SJSA1 (cell line): ENCODE measurements around the gene SUPT3H. TPM values are rescaled to one million over a fixed set of nuclear protein-coding genes. Genes with fewer than 3 reads are reported as not detected.

Experiments
- DNase-seq, 2 experiments: peaks; one replicate each; pipeline ENCODE4 v3.0.0-alpha.2; 2015 to 2020; ENCODE audit warnings: low spot score in 2 of 2, low read depth in 1 of 2
- H3K27ac ChIP-seq: fragments of 250-450 bp; sonication (Bioruptor Pico); 2 replicates; pipeline ENCODE4 v1.5.1; 2020; ENCODE audit warnings: mild to moderate bottlenecking, moderate library complexity
- H3K27me3 ChIP-seq: fragments of 250-450 bp; sonication (Bioruptor Pico); replicated peaks from 2 replicates; pipeline ENCODE4 v1.5.1; 2020; ENCODE audit warnings: mild to moderate bottlenecking, moderate library complexity
- H3K36me3 ChIP-seq: fragments of 250-450 bp; sonication (Bioruptor Pico); 2 replicates; pipeline ENCODE4 v1.5.1; 2020; ENCODE audit warnings: mild to moderate bottlenecking
- H3K4me1 ChIP-seq: fragments of 250-450 bp; sonication (Bioruptor Pico); replicated peaks from 2 replicates; pipeline ENCODE4 v1.6.1; 2021; ENCODE audit warnings: mild to moderate bottlenecking
- H3K4me3 ChIP-seq: fragments of 250-450 bp; sonication (Bioruptor Pico); 2 replicates; pipeline ENCODE4 v1.5.1; 2020; ENCODE audit warnings: mild to moderate bottlenecking
- H3K9me3 ChIP-seq: fragments of 250-450 bp; sonication (Bioruptor Pico); replicated peaks from 2 replicates; pipeline ENCODE4 v1.5.1; 2020; ENCODE audit warnings: mild to moderate bottlenecking
- total RNA-seq: library from RNA; depleted of rRNA; stranded (reverse); fragments of >200 nt; shearing (Covaris generic); gene quantifications from 2 replicates; pipeline ENCODE4 v1.2.3, GENCODE V29; 2014; rRNA removed

Gene SUPT3H
- total RNA-seq, 1 experiment from 2014 or later = 6.7 TPM

- H3K4me1 ChIP-seq = peaks cover 5% of the 10 kb centered on the region; the same call in 1 of the 2 replicates
- no peaks in the 10 kb centered on the region for H3K36me3 ChIP-seq
- DNase-seq = no peak
- no peak overlapping the region for H3K27ac ChIP-seq
- H3K4me3 ChIP-seq = no peak overlapping the region
- H3K9me3 ChIP-seq = no peaks in the 10 kb centered on the region; the same call in 1 of the 2 replicates
- no peaks in the 10 kb centered on the region for H3K27me3 ChIP-seq
These were observed 597.6 kb downstream of the SUPT3H start for GRCh38 chr6:44780161-44780560.

- H3K27me3 ChIP-seq = no peaks in the 10 kb centered on the region
- no peak overlapping the region for H3K4me3 ChIP-seq
- H3K4me1 ChIP-seq = peaks cover 3% of the 10 kb centered on the region; the same call in 1 of the 2 replicates
- DNase-seq = no peak
- no peaks in the 10 kb centered on the region for H3K36me3 ChIP-seq
- no peaks in the 10 kb centered on the region; the same call in 1 of the 2 replicates for H3K9me3 ChIP-seq
- H3K27ac ChIP-seq = no peak overlapping the region
These were observed 598.5 kb downstream of the SUPT3H start for GRCh38 chr6:44779130-44779826.

Other genes with a start within 250 kb of the SUPT3H start
- 4.9 and 10.3 TPM in 2 replicates for gene RUNX2, start 49.6 kb downstream of the SUPT3H start, total RNA-seq